KBM-7 (cell line): ENCODE data around the gene SPATA31C1.
"Not testable (repeated sequence)": the region's sequence is repeated elsewhere in the genome, so short reads cannot be mapped to it uniquely, and the experiment has no call there.

Source experiments
- DNase-seq: peaks from one replicate; pipeline ENCODE4 v3.0.0-alpha.2; 2015
- in situ Hi-C: fragments of 300-500 bp; cut with MboI; formaldehyde crosslinking; loops from 2 replicates; pipeline ENCODE4 v1.14.3; 2020; ENCODE audit warnings: low sequenced_read_pairs, low pct_unique_long_range_greater_than_20kb, mixed read lengths

Gene SPATA31C1

DNA sequence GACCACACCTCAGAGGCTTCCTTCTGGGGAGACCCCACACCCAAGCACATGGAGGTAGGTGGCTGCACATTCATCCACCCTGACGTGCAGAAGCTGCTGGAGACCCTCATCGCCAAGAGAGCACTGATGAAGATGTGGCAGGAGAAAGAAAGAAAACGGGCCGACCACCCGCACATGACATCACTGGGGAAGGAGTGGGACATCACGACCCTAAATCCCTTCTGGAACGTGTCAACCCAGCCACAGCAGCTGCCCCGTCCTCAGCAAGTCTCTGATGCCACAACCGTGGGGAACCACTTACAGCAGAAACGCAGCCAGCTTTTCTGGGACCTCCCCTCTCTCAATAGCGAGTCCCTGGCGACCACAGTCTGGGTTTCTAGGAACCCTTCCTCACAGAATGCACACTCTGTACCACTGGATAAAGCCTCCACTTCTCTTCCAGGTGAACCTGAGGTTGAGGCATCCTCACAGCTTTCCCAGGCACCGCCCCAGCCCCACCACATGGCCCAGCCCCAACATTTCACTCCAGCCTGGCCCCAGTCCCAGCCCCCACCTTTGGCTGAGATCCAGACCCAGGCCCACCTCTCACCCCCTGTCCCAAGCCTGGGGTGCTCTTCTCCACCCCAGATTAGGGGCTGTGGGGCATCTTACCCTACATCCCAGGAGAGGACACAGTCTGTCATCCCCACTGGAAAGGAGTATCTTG lies 32.1 kb upstream of the SPATA31C1 start:
- no peak for DNase-seq
- in situ Hi-C loops: no loop called here

GRCh38 chr9:87886210-87886932 lies 31.4 kb upstream of the SPATA31C1 start:
- no peak for DNase-seq
- in situ Hi-C loops: no loop called here

DNA sequence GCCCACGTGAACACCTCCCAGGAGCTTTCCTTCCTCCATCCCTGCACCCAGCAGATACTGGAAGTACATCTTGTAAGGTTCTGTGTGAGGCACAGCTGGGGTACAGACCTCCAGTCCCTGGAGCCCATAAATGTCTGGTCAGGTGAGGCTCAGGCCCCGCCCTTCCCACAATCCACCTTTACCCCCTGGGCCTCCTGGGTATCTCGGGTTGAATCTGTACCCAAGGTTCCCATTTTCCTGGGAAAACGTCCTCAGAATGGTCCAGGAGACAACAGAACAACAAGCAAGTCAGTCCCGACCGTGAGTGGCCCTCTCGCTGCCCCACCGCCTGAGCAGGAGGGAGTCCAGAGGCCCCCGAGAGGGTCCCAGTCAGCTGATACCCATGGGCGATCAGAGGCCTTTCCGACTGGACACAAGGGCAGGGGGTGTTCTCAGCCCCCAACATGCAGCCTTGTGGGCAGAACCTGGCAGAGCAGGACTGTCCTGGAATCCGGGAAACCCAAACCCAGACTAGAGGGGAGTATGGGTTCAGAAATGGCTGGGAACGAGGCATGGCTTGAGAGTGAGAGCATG lies 30.7 kb upstream of the SPATA31C1 start:
- DNase-seq: no peak

DNA sequence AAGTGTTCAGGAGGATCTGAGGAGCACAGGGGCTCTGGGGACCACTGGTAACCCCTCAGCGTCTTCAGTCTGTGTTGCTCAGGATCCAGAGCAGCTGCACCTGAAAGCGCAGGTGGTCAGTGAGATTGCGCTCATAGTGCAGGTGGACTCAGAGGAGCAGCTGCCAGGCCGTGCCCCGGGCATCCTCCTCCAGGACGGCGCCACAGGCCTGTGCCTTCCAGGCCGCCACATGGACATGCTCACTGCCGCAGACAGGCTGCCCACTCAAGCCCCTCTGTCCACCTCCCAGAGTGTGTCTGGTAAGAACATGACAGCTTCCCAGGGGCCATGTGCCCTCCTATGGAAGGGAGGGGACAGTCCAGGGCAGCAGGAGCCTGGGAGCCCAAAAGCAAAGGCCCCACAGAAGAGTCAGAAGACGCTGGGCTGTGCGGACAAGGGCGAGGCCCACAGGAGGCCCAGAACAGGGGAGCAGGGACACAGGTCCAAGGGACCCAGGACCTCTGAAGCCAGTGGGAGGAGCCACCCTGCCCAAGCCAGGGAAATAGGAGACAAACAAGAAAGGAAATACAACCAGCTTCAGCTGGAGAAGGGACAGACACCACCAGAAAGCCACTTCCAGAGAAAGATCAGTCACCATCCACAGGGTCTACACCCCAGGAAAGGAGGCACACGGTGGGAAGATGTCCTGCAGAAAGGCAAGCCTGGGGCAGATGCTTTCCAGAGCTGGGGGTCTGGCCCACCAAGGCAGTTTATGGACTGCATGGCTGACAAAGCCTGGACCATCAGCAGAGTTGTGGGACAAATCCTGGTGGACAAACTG lies 29.9 kb upstream of the SPATA31C1 start:
- DNase-seq: no peak
- in situ Hi-C loops: no loop called here

More for the DNA sequence above, 30.7 kb upstream of the SPATA31C1 start:
- in situ Hi-C loops: no loop called here

DNA sequence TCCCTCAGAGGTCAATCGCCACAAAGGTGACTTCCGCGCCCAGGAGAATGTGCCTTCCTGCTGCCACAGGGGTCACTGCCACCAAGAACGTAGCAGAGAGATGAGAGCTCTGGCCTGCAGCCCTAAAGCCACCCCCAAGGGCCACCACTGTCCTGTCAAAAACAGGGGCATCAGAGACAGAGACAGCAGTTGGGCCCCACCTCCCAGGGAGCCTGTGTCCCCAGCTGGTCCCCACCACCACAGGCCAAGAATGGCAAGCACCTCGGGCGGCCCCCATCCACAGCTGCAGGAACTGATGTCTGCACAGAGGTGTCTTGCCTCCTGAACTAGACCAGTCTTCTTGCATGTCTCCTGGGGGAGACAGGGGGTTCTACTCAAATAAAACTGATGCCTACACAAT lies 29.3 kb upstream of the SPATA31C1 start:
- in situ Hi-C loops: no loop called here
- DNase-seq: no peak

DNA sequence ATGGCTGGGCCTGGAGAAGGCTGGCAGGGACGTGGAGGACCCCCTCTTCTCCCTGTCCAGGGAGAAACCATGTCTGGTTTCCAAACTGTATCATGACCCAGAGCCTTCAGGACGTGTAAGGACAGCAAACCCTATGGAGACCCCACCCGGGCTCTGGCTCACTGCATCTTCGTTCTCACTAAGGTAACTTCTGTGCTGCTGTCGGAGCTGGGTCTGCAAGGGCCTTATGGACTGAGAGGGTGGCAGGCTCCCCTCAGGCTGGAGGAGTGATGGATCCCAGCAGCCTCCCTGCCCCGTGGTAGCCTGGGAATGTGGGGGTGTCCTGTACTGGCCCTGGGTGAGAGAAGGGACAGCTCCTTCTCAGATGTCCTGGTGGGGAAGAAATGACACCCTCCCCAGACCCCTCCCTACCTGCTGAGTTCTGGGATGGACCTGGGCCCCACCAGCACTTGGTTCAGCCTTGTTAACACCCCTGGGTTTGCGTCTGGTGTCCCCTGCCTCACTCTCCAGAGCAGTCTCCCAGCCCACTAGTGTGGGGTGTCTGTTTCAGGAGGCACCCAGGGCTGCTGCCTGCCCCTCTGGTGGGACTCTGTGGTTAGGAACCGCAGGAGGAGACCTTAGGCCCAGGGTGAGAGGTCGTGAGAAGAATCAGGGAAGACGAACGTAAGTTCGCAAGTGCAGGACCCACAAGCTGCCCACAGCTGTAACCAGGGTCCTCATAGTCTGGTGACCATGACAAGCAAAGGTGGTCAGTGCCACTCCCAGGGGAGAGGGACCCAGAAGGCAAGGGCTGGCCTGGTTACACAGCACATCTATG lies 28.5 kb upstream of the SPATA31C1 start:
- in situ Hi-C loops: no loop called here

GRCh38 chr9:87889882-87890252 lies 27.9 kb upstream of the SPATA31C1 start:
- in situ Hi-C loops: no loop called here

More for the DNA sequence above, 28.5 kb upstream of the SPATA31C1 start:
- DNase-seq: no peak

DNA sequence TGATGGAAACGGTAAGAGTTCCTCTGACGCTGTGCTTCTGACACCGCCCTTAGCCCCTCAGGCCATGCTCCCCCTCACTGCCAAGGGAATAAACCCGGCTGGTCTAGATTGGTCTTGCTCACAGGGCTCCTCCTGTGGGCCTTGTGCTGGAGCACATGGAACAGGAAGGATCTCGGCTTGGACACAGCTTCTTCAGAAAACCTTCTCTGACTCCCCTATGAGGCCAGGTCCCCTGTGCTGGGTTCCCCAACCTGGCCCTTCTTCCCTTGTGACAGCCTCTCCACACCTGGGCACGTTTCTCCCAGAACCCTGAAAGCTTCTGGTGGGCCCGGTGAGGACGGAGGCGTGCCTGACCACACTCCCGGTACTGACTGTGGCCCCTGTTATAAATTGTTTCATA lies 26.9 kb upstream of the SPATA31C1 start:
- no peak for DNase-seq
- in situ Hi-C loops: no loop called here

More at GRCh38 chr9:87889882-87890252, 27.9 kb upstream of the SPATA31C1 start:
- no peak for DNase-seq

GRCh38 chr9:87891754-87892153 lies 26.0 kb upstream of the SPATA31C1 start:
- DNase-seq: no peak
- in situ Hi-C loops: no loop called here

DNA sequence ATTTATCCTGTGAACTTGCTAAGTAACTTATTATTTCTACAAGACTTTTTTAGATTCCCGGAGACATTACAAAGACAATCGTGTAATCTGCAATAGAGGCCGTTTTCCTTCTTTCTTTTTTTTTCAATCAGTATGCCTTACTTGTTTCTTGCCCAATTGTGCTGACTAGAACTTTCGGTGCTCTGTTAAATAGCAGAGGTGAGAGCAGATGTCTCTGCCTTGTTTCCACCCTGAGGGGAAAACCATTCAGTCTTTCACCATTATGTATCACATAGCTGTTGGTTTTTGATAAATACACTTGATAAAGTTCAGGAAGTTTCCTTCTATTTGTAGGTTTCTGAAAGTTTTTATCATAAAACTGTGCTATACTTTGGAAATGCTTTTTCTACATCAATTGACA lies 24.8 kb upstream of the SPATA31C1 start:
- no peak for DNase-seq
- in situ Hi-C loops: no loop called here

DNA sequence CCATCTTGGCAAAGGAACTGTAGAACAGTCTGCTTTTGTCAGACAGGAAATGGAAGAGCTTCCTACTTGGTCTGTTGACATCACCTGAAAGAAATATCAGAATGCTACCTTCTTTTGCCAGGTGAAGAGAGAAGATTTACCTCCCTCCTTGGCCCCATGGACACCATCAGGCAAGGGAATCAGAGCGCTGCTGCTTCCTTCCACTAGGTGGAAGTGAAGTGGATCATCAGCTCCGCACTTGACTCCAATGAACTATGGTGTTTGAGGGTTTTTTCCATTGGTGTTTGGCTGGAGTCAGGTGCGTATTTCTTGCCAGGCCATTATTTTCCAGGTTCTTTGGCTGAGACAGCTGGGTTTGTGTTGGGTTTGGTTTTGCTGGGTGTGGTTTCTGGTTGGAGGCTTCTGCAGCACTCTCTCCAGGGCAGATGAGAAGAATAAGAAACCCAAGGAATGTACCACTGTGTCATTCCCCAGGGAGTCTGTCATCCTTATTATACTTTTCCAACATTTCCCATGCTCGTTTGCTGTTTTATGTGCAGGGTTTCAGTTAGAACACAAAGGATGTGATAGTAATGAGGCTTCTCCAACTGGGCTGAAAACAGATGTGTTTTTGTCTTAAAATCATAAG lies 22.6 kb upstream of the SPATA31C1 start:
- in situ Hi-C loops: no loop called here
- no peak for DNase-seq

DNA sequence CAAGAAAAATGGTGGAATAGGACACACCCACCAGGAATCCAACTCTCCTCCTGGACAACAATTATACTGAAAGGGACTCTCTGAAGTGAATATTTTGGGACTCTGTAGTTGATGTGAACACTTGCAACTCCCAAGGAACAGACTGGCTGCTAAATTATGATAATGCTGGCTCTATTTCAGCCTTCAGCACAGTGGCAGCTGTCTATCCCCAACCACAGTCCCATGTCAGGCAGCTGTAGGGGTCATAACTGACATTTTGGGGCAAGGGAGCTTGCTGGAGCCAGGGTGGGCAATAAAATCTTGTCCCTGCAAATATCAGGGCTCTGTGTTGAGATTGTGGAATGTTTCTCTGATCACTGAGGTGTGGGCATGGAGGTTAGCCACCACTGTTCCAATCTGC lies 20.9 kb upstream of the SPATA31C1 start:
- no peak for DNase-seq
- in situ Hi-C loops: no loop called here

DNA sequence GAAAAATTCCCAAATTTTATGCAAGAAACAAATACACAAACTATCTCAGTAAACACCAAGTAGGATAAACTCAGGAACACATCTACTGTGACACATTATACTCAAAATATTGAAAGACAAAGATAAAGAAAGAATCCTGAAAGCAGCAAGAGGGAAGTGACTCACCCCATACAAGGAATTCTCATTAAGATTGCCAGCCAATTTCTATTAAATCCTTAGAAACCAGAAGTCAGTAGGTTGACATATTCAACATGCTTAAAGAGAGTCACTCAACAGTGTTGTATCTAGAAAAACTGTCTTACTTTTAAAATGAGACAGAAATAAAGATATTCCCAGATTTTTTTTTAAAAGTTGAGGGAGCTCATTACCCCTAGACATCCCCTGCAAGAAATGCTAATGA lies 19.6 kb upstream of the SPATA31C1 start:
- in situ Hi-C loops: no loop called here
- no peak for DNase-seq

- DNase-seq, in situ Hi-C loops: not testable (repeated sequence)
Measured at GRCh38 chr9:87902371-87902770, 15.4 kb upstream of the SPATA31C1 start.

- DNase-seq: no peak
- in situ Hi-C loops: no loop called here
Measured at GRCh38 chr9:87909310-87910041, 8.3 kb upstream of the SPATA31C1 start.

GRCh38 chr9:87910821-87911220 lies 6.9 kb upstream of the SPATA31C1 start:
- in situ Hi-C loops: no loop called here
- DNase-seq: no peak

GRCh38 chr9:87919013-87919412 lies 1.3 kb downstream of the SPATA31C1 start:
- DNase-seq, in situ Hi-C loops: not testable (repeated sequence)

GRCh38 chr9:87921561-87921960 lies 3.8 kb downstream of the SPATA31C1 start:
- in situ Hi-C loops, DNase-seq: not testable (repeated sequence)
